OCI-LY7 (cell line): ENCODE results near the gene TTLL3. TPM values are rescaled to one million over a fixed set of nuclear protein-coding genes. Genes with fewer than 3 reads are reported as not detected.
"Not testable (repeated sequence)": the region's sequence is repeated elsewhere in the genome, so short reads cannot be mapped to it uniquely, and the experiment has no call there.

Experiments used
- BruUV-seq: library from RNA; stranded (reverse); fragments of 400-500 nt; replicated peaks from 2 replicates; lab custom pipeline; 2021; lab: Mats Ljungman, UMichigan
- CTCF ChIA-PET: fragments of 300-600 bp; sonication (Branson Sonifier 250); formaldehyde crosslinking; loops from one replicate; lab custom pipeline; 2022; ENCODE audit warnings: antibody characterized with exemption; ENCODE audit not compliant: unreplicated experiment; lab: Charles Lee
- POLR2A ChIA-PET: fragments of 300-600 bp; sonication (Branson Sonifier 250); formaldehyde crosslinking; loops from one replicate; lab custom pipeline; 2022; ENCODE audit warnings: antibody characterized with exemption; lab: Charles Lee
- DNase-seq: peaks from one replicate; pipeline ENCODE4 v3.0.0-alpha.2; 2015; ENCODE audit warnings: low spot score
- H2AFZ ChIP-seq: fragments of 200-600 bp; sonication (generic), shearing (Covaris generic); 2 replicates; pipeline ENCODE4 v1.6.1; 2014; ENCODE audit warnings: mild to moderate bottlenecking, antibody characterized with exemption, low read length, moderate library complexity
- H3K27ac ChIP-seq: fragments of 200-600 bp; sonication (generic); 2 replicates; pipeline ENCODE4 v1.5.1; 2014; ENCODE audit warnings: mixed run types, low read depth, mild to moderate bottlenecking, moderate library complexity, low read length, inconsistent platforms; ENCODE audit not compliant: poor library complexity, severe bottlenecking
- H3K36me3 ChIP-seq: fragments of 200-600 bp; sonication (generic); 2 replicates; pipeline ENCODE4 v1.6.1; 2014; ENCODE audit warnings: mild to moderate bottlenecking, antibody characterized with exemption, low read length, moderate library complexity, mixed read lengths; ENCODE audit not compliant: insufficient read depth
- H3K4me1 ChIP-seq: fragments of 200-600 bp; sonication (generic); 2 replicates; pipeline ENCODE4 v1.5.1; 2014; ENCODE audit warnings: mild to moderate bottlenecking, low read length; ENCODE audit not compliant: insufficient read depth, poor library complexity, severe bottlenecking
- H3K4me2 ChIP-seq: fragments of 200-600 bp; sonication (generic); 2 replicates; pipeline ENCODE4 v1.6.1; 2014; ENCODE audit warnings: mild to moderate bottlenecking, low read length
- H3K4me3 ChIP-seq: fragments of 200-600 bp; sonication (generic); 2 replicates; pipeline ENCODE4 v1.5.1; 2014; ENCODE audit warnings: mild to moderate bottlenecking, low read depth, low read length; ENCODE audit not compliant: poor library complexity, severe bottlenecking
- H3K79me2 ChIP-seq: fragments of 200-600 bp; sonication (generic); 2 replicates; pipeline ENCODE4 v1.6.1; 2016; ENCODE audit warnings: low read depth, mild to moderate bottlenecking, low read length, moderate library complexity, mixed read lengths; ENCODE audit not compliant: insufficient read depth
- H3K9me2 ChIP-seq: fragments of 200-600 bp; sonication (generic); 2 replicates; pipeline ENCODE4 v1.6.1; 2016; ENCODE audit warnings: mild to moderate bottlenecking, low read length, mixed read lengths; ENCODE audit not compliant: insufficient read depth
- H3K9me3 ChIP-seq: fragments of 200-600 bp; sonication (generic); 2 replicates; pipeline ENCODE4 v1.6.1; 2014; ENCODE audit warnings: mild to moderate bottlenecking, mixed run types, low read length, mixed read lengths
- H4K20me1 ChIP-seq: fragments of 200-600 bp; sonication (generic); 2 replicates; pipeline ENCODE4 v1.6.1; 2014; ENCODE audit warnings: mild to moderate bottlenecking, antibody characterized with exemption, low read length, moderate library complexity, mixed read lengths; ENCODE audit not compliant: insufficient read depth
- EZH2phosphoT487 ChIP-seq: fragments of 200-600 bp; sonication (generic); IDR thresholded peaks from 2 replicates; pipeline ENCODE4 v1.6.1; 2018; ENCODE audit warnings: low read depth, borderline replicate concordance, mild to moderate bottlenecking, mixed run types, antibody characterized with exemption, low read length, moderate library complexity, mixed read lengths
- intact Hi-C: fragments of 100-400 bp; cut with micrococcal nuclease; formaldehyde crosslinking; loops from one replicate; pipeline ENCODE4 v1.10.0; 2022; ENCODE audit not compliant: unreplicated experiment
- total RNA-seq, 2 experiments: library from RNA; depleted of rRNA in 1 of 2; stranded (reverse); fragments of >200 nt in 1 of 2; shearing (Covaris generic) in 1 of 2; gene quantifications; 2 replicates each; pipeline ENCODE4 v1.2.3, GENCODE V29; 2014 to 2022
- TF ChIP-seq, protein P1 (sequence below): fragments of 200-600 bp; sonication (generic); conservative IDR thresholded peaks from 2 replicates; pipeline ENCODE4 v1.5.1; 2014; ENCODE audit warnings: mild to moderate bottlenecking, antibody characterized with exemption, low read length, moderate library complexity, mixed read lengths

Gene TTLL3
- total RNA-seq, 2 experiments from 2014 or later, result 65.4 to 127 TPM

DNA sequence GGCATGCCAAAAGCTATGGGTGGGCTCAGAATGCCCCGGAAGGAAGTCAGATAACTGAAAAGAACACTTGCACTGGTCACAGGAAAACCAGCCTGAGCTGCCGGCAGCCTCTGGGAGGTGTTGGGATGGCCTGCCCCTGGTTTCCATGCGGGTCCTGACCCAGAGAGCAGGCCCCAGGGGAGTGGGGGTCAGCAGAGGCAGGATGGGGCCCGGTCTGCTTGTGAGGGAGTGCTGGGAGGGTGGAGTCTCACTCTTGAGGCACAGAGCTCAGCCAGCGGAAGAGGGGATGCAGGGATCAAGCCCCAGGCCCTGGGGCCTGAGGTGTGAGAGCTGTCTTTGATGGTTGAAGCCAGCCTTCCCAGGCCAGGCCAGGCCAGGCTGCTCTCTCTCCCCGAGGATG lies 36.2 kb downstream of the TTLL3 start:
- BruUV-seq, result no TSS peak
- no peak for DNase-seq
- Histone ChIP-seq H2AFZ (no peak overlapping the region), H3K4me3 (no peak overlapping the region), H3K79me2 (no peaks in the 10 kb centered on the region; the same call in 1 of the 2 replicates), H4K20me1 (no peaks in the 10 kb centered on the region), H3K36me3 (peaks cover 9% of the 10 kb centered on the region; the same call in 1 of the 2 replicates), H3K4me1 (peaks cover 16% of the 10 kb centered on the region), H3K27ac (no peak overlapping the region), H3K4me2 (no peak overlapping the region), H3K9me3 (no peaks in the 10 kb centered on the region), H3K9me2 (no peaks in the 10 kb centered on the region)
- intact Hi-C loops, result no loop called here
- TF ChIP-seq, protein P1, sequence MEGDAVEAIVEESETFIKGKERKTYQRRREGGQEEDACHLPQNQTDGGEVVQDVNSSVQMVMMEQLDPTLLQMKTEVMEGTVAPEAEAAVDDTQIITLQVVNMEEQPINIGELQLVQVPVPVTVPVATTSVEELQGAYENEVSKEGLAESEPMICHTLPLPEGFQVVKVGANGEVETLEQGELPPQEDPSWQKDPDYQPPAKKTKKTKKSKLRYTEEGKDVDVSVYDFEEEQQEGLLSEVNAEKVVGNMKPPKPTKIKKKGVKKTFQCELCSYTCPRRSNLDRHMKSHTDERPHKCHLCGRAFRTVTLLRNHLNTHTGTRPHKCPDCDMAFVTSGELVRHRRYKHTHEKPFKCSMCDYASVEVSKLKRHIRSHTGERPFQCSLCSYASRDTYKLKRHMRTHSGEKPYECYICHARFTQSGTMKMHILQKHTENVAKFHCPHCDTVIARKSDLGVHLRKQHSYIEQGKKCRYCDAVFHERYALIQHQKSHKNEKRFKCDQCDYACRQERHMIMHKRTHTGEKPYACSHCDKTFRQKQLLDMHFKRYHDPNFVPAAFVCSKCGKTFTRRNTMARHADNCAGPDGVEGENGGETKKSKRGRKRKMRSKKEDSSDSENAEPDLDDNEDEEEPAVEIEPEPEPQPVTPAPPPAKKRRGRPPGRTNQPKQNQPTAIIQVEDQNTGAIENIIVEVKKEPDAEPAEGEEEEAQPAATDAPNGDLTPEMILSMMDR, result no peak
- TF ChIP-seq EZH2phosphoT487, result no peak
- ChIA-PET POLR2A (interaction anchor here (0.6 kb wide), 1 partner anchor 34 kb away, joined by 3 read pairs; no protein-coding TSS in a partner anchor), CTCF (no interaction called here)

DNA sequence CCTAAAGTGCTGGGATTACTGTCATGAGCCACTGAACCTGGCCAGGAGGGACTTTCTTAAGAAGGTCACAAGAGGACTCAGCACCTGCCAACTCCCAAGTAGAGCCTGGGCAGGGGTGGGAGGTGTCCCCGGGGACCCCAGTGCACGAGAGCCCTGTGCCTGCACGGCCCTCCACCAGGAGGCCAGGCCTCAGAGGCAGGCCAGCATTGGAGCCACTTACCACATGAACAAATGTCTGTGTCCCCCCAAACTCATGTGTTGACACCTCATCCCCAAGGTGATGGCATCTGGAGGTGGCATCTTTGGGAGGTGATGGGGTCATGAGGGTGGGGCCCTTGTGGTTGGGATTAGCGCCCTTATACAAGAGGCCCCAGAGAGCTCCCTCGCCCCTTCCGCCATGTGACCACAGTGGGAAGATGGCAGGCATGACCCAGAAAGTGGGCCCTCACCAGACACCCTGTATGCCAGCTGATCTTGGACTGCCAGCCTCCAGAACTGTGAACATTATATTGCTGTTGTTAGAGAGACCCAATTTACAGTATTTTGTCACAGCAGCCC lies 36.9 kb downstream of the TTLL3 start:
- ChIA-PET CTCF (no interaction called here), POLR2A (interaction anchor here (0.6 kb wide), 1 partner anchor 35 kb away, joined by 3 read pairs; no protein-coding TSS in a partner anchor)
- Histone ChIP-seq H3K27ac (no peak overlapping the region), H3K79me2 (no peaks in the 10 kb centered on the region; the same call in 1 of the 2 replicates), H3K36me3 (peaks cover 2% of the 10 kb centered on the region; the same call in 1 of the 2 replicates), H4K20me1 (no peaks in the 10 kb centered on the region), H3K4me2 (no peak overlapping the region), H3K4me3 (no peak overlapping the region), H3K9me2 (no peaks in the 10 kb centered on the region), H3K9me3 (no peaks in the 10 kb centered on the region), H2AFZ (no peak overlapping the region), H3K4me1 (peaks cover 16% of the 10 kb centered on the region)
- no peak for TF ChIP-seq EZH2phosphoT487
- TF ChIP-seq, protein P1, result no peak
- intact Hi-C loops, result no loop called here
- BruUV-seq, result no TSS peak
- DNase-seq, result no peak

DNA sequence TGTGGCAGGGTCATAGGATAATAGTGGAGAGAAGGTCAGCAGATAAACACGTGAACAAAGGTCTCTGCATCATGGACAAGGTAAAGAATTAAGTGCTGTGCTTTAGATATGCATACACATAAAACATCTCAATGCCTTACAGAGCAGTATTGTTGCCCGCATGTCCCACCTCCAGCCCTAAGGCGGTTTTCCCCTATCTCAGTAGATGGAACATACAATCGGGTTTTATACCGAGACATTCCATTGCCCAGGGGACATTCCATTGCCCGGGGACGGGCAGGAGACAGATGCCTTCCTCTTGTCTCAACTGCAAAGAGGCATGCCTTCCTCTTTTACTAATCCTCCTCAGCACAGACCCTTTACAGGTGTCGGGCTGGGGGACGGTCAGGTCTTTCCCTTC lies 37.8 kb downstream of the TTLL3 start:
- not testable (repeated sequence) for DNase-seq

More for the DNA sequence above, 37.8 kb downstream of the TTLL3 start:
- H4K20me1 ChIP-seq, H3K27ac ChIP-seq, intact Hi-C loops, H3K79me2 ChIP-seq, H3K9me3 ChIP-seq, BruUV-seq, H3K36me3 ChIP-seq, H3K4me3 ChIP-seq, H3K9me2 ChIP-seq, H3K4me1 ChIP-seq, H3K4me2 ChIP-seq, POLR2A ChIA-PET, CTCF ChIA-PET, H2AFZ ChIP-seq: not testable (repeated sequence)
